ENCODE data around the gene FBXW11.

The FBXW11 gene

GRCh38 chr5:171984748-171985419, 21.6 kb downstream of the FBXW11 start:
- Histone ChIP-seq H4K20me1 (ENCODE audit: insufficient read depth, low read length, poor library complexity, severe bottlenecking) (peaks cover 9% of the 10 kb centered on the region), H3K9me3 (ENCODE audit: insufficient read depth, low read depth, low read length) (no peaks in the 10 kb centered on the region), H3K9ac (ENCODE audit: low read depth, low read length, poor library complexity, severe bottlenecking) (no peak overlapping the region), H3F3A (ENCODE audit: low read depth) (no peaks in the 10 kb centered on the region), H3K9me2 (replicated peaks; ENCODE audit: low read depth, low read length) (no peaks in the 10 kb centered on the region), H3K4me3 (ENCODE audit: low read length, poor library complexity, severe bottlenecking) (no peak overlapping the region), H3K36me3 (ENCODE audit: insufficient read depth, low read length) (no peaks in the 10 kb centered on the region), H3K27me3 (ENCODE audit: insufficient read depth, low read length, poor library complexity, severe bottlenecking) (no peaks in the 10 kb centered on the region), H3K4me1 (ENCODE audit: insufficient read depth, low read length, poor library complexity, severe bottlenecking) (no peaks in the 10 kb centered on the region), H3K79me2 (ENCODE audit: insufficient read depth, low read length) (peaks cover 53% of the 10 kb centered on the region), H3K4me2 (ENCODE audit: low read depth, low read length, poor library complexity, severe bottlenecking) (no peak overlapping the region), H2AFZ (ENCODE audit: low read length) (no peak overlapping the region)
- TF ChIP-seq EZH2phosphoT487 (IDR thresholded peaks at IDR 0.05; ENCODE audit: borderline replicate concordance) (no peak), CTCF (conservative IDR thresholded peaks at IDR 0.05; ENCODE audit: low read length) (no peak)

DNA sequence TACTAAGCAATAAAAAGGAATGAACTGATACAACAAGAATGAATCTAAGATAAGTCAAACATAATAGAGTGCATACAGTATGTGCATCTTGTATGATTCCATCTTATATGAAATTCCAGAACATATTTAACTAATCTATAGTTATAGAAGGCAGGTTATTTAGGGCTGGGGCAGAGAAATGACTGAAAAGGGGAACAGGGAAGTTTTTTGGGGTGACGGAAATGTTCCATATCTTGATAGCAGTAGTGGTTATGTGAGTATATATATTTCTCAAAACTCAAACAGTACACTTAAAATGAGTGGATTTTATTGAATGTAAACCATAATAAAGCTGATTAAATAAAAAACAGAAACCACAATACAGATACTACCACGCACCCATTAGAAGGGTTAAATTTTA, 24.6 kb downstream of the FBXW11 start:
- H3K9ac ChIP-seq (ENCODE audit: low read depth, low read length, poor library complexity, severe bottlenecking) = no peak overlapping the region
- no peak overlapping the region for H3K4me3 ChIP-seq (ENCODE audit: low read length, poor library complexity, severe bottlenecking)
- no peaks in the 10 kb centered on the region for H3K36me3 ChIP-seq (ENCODE audit: insufficient read depth, low read length)
- H3K9me3 ChIP-seq (ENCODE audit: insufficient read depth, low read depth, low read length) = no peaks in the 10 kb centered on the region
- H3K4me1 ChIP-seq (ENCODE audit: insufficient read depth, low read length, poor library complexity, severe bottlenecking) = no peaks in the 10 kb centered on the region
- peaks cover 9% of the 10 kb centered on the region for H4K20me1 ChIP-seq (ENCODE audit: insufficient read depth, low read length, poor library complexity, severe bottlenecking)
- no peak overlapping the region for H2AFZ ChIP-seq (ENCODE audit: low read length)
- H3K27me3 ChIP-seq (ENCODE audit: insufficient read depth, low read length, poor library complexity, severe bottlenecking) = no peaks in the 10 kb centered on the region
- no peak for TF ChIP-seq CTCF (conservative IDR thresholded peaks at IDR 0.05; ENCODE audit: low read length)
- TF ChIP-seq EZH2phosphoT487 (IDR thresholded peaks at IDR 0.05; ENCODE audit: borderline replicate concordance) = no peak
- no peaks in the 10 kb centered on the region for H3F3A ChIP-seq (ENCODE audit: low read depth)
- H3K79me2 ChIP-seq (ENCODE audit: insufficient read depth, low read length) = peaks cover 57% of the 10 kb centered on the region
- H3K4me2 ChIP-seq (ENCODE audit: low read depth, low read length, poor library complexity, severe bottlenecking) = no peak overlapping the region
- H3K9me2 ChIP-seq (replicated peaks; ENCODE audit: low read depth, low read length) = no peaks in the 10 kb centered on the region

- Histone ChIP-seq H3K4me2 (ENCODE audit: low read depth, low read length, poor library complexity, severe bottlenecking) (no peak overlapping the region), H2AFZ (ENCODE audit: low read length) (no peak overlapping the region), H3K4me3 (ENCODE audit: low read length, poor library complexity, severe bottlenecking) (no peak overlapping the region), H3K4me1 (ENCODE audit: insufficient read depth, low read length, poor library complexity, severe bottlenecking) (no peaks in the 10 kb centered on the region), H4K20me1 (ENCODE audit: insufficient read depth, low read length, poor library complexity, severe bottlenecking) (peaks cover 11% of the 10 kb centered on the region), H3K27me3 (ENCODE audit: insufficient read depth, low read length, poor library complexity, severe bottlenecking) (no peaks in the 10 kb centered on the region), H3K36me3 (ENCODE audit: insufficient read depth, low read length) (no peaks in the 10 kb centered on the region), H3K9me3 (ENCODE audit: insufficient read depth, low read depth, low read length) (no peaks in the 10 kb centered on the region), H3K79me2 (ENCODE audit: insufficient read depth, low read length) (peaks cover 60% of the 10 kb centered on the region), H3K9me2 (replicated peaks; ENCODE audit: low read depth, low read length) (no peaks in the 10 kb centered on the region), H3K9ac (ENCODE audit: low read depth, low read length, poor library complexity, severe bottlenecking) (no peak overlapping the region), H3F3A (ENCODE audit: low read depth) (no peaks in the 10 kb centered on the region)
- no peak for TF ChIP-seq CTCF (conservative IDR thresholded peaks at IDR 0.05; ENCODE audit: low read length)
- TF ChIP-seq EZH2phosphoT487 (IDR thresholded peaks at IDR 0.05; ENCODE audit: borderline replicate concordance) = no peak
Observed at GRCh38 chr5:171980792-171981191, 25.6 kb downstream of the FBXW11 start.

Measured in Loucy (cell line).